ENCODE results near the gene ST6GAL1. TPM values are rescaled to one million over a fixed set of nuclear protein-coding genes. Genes with fewer than 3 reads are reported as not detected.

Gene ST6GAL1
- total and polyA plus RNA-seq, 10 of the 15 experiments (the other 5 are each of a cell fraction or from before 2014, with no cell fraction given) = 74.2 to 248 (median 149) TPM

GRCh38 chr3:186902154-186902553 lies 28.2 kb upstream of the ST6GAL1 start (continued):
- no peak for TF ChIP-seq SPI1 (IDR thresholded peaks at IDR 0.05; ENCODE audit: borderline replicate concordance, insufficient read depth, low read depth, low read length)
- no peak for TF ChIP-seq ESRRA (IDR thresholded peaks at IDR 0.05; ENCODE audit: low read length)
- no peak for TF ChIP-seq SKIL (IDR thresholded peaks at IDR 0.05; ENCODE audit: low read depth, poor library complexity, severe bottlenecking)
- TF ChIP-seq TCF12 (IDR thresholded peaks at IDR 0.05; ENCODE audit: low read depth, low read length) = no peak
- TF ChIP-seq ZNF622 (IDR thresholded peaks at IDR 0.05) = no peak
- TF ChIP-seq POLR2A (IDR thresholded peaks at IDR 0.05; ENCODE audit: low read depth, low read length) = no peak
- no peak for TF ChIP-seq CHD2 (IDR thresholded peaks at IDR 0.05; ENCODE audit: borderline replicate concordance, low read depth, low read length)
- no peak for TF ChIP-seq BRCA1 (IDR thresholded peaks at IDR 0.05; ENCODE audit: low read depth, low read length)

GRCh38 chr3:186902713-186903112 lies 27.6 kb upstream of the ST6GAL1 start:
- Histone ChIP-seq H3K27ac (ENCODE audit: control insufficient read depth, insufficient read depth) (no peak overlapping the region), H3K9me3 (replicated peaks; ENCODE audit: control insufficient read depth, insufficient read depth, low read length) (no peaks in the 10 kb centered on the region), H3K4me3 (no peak overlapping the region), H3K4me2 (ENCODE audit: control insufficient read depth, insufficient read depth) (no peak overlapping the region), H3K4me1 (ENCODE audit: control insufficient read depth, insufficient read depth, low read length) (no peaks in the 10 kb centered on the region), H2AFZ (ENCODE audit: control insufficient read depth, low read depth, low read length) (no peak overlapping the region), H3K36me3 (ENCODE audit: control insufficient read depth in 2 of 2, insufficient read depth in 2 of 2, low read length in 1 of 2) (no peaks in the 10 kb centered on the region), H4K20me1 (ENCODE audit: control insufficient read depth, insufficient read depth) (no peaks in the 10 kb centered on the region), H3K9ac (ENCODE audit: control insufficient read depth, insufficient read depth, low read length) (no peak overlapping the region), H3K27me3 (replicated peaks in 1 of 2; ENCODE audit: control insufficient read depth in 2 of 2, insufficient read depth in 2 of 2, low read length in 1 of 2) (no peaks in the 10 kb centered on the region), H3K79me2 (ENCODE audit: control insufficient read depth, insufficient read depth, low read length) (no peaks in the 10 kb centered on the region)
- POLR2A ChIA-PET = no interaction called here
- in situ Hi-C loops (cut with MboI) = no loop called here
- WGBS (ENCODE audit: insufficient coverage, insufficient replicate concordance, low lambda C conversion rate, missing lambda C conversion rate) = 65% methylated on average over 2 of the region's 2 CpGs
- intact Hi-C loops (cut with micrococcal nuclease; ENCODE audit: unreplicated experiment) = no loop called here
- RAD21 ChIA-PET (ENCODE audit: unreplicated experiment) = no interaction called here
- no peak for ATAC-seq
- SMC1A ChIA-PET (ENCODE audit: uncharacterized antibody, unreplicated experiment) = no interaction called here
- FAIRE-seq = no peak
- no TSS peak for BruUV-seq (replicated peaks)
- no peak for DNase-seq (ENCODE audit: low read depth, low spot score)
- CTCF ChIA-PET = no interaction called here
- TF ChIP-seq TARDBP (IDR thresholded peaks at IDR 0.05; ENCODE audit: borderline replicate concordance) (no peak), MEF2A (IDR thresholded peaks at IDR 0.05; ENCODE audit: insufficient read depth, low read depth, low read length) (no peak), EP300 (IDR thresholded peaks at IDR 0.05; ENCODE audit: borderline replicate concordance in 1 of 2, control insufficient read depth in 1 of 2, low read depth in 2 of 2, low read length in 2 of 2) (no peak), SIN3A (IDR thresholded peaks at IDR 0.05; ENCODE audit: low read depth, low read length) (no peak), USF1 (IDR thresholded peaks at IDR 0.05; ENCODE audit: borderline replicate concordance, extremely low read length, insufficient read depth, low read depth, low read length) (no peak), ZNF207 (IDR thresholded peaks at IDR 0.05; ENCODE audit: borderline replicate concordance) (no peak), NBN (IDR thresholded peaks at IDR 0.05) (no peak), E4F1 (IDR thresholded peaks at IDR 0.05; ENCODE audit: borderline replicate concordance, partially characterized antibody) (no peak), ZSCAN29 (IDR thresholded peaks at IDR 0.05) (no peak), IKZF1 (conservative IDR thresholded peaks at IDR 0.05) (no peak), GATAD2B (conservative IDR thresholded peaks at IDR 0.05; ENCODE audit: low read depth) (no peak)

All from GM12878 (cell line).